H1 (cell line): ENCODE data around the gene ELAVL2. TPM values are rescaled to one million over a fixed set of nuclear protein-coding genes. Genes with fewer than 3 reads are reported as not detected.

Experiments used
- CBX8 ChIP-seq: fragments of 300-800, 300-1000 bp; sonication (generic); IDR thresholded peaks from 2 replicates; pipeline ENCODE4 v1.7.1; 2016; ENCODE audit warnings: low read depth, low read length, borderline replicate concordance
- NANOG ChIP-seq: IDR thresholded peaks from 2 replicates; pipeline ENCODE4 v1.6.1; 2011; ENCODE audit warnings: low read length, low read depth, mild to moderate bottlenecking, inconsistent platforms; ENCODE audit not compliant: insufficient read depth, poor library complexity, severe bottlenecking
- polyA plus RNA-seq, 7 experiments: library from polyadenylated mRNA; depleted of rRNA in 3 of 7; stranded (reverse) in 5 of 7; unstranded in 2 of 7; fragments of >200 nt in 5 of 7; fragments of 200-250 nt in 2 of 7; gene quantifications; 1 replicate in 5 of 7; 2 replicates in 1 of 7; 4 replicates in 1 of 7; pipeline versions ENCODE4 v1.2.1 to v1.2.3, GENCODE V29; 2011 to 2013; ENCODE audit warnings: missing spikeins in 2 of 7, mixed read lengths in 2 of 7
- total RNA-seq: library from RNA; stranded (reverse); fragmentation: NEBNext Ultra II Directional; extraction: Animal tissue kit (Norgen Biotek cat#: 25700); gene quantifications from 2 replicates; pipeline ENCODE4 v1.2.1, GENCODE V29; 2021
- TF ChIP-seq, protein P1 (sequence below): fragments of 300-600 bp; sonication (generic); IDR thresholded peaks from 2 replicates; pipeline ENCODE4 v1.7.1; 2012; ENCODE audit warnings: low read length, moderate library complexity, mild to moderate bottlenecking, inconsistent platforms; ENCODE audit not compliant: insufficient replicate concordance

ELAVL2 gene
- total and polyA plus RNA-seq, 2 of the 8 experiments (the other 6 are each of a cell fraction or from before 2014, with no cell fraction given) = 4.9 to 21.9 TPM

- TF ChIP-seq, protein P1, sequence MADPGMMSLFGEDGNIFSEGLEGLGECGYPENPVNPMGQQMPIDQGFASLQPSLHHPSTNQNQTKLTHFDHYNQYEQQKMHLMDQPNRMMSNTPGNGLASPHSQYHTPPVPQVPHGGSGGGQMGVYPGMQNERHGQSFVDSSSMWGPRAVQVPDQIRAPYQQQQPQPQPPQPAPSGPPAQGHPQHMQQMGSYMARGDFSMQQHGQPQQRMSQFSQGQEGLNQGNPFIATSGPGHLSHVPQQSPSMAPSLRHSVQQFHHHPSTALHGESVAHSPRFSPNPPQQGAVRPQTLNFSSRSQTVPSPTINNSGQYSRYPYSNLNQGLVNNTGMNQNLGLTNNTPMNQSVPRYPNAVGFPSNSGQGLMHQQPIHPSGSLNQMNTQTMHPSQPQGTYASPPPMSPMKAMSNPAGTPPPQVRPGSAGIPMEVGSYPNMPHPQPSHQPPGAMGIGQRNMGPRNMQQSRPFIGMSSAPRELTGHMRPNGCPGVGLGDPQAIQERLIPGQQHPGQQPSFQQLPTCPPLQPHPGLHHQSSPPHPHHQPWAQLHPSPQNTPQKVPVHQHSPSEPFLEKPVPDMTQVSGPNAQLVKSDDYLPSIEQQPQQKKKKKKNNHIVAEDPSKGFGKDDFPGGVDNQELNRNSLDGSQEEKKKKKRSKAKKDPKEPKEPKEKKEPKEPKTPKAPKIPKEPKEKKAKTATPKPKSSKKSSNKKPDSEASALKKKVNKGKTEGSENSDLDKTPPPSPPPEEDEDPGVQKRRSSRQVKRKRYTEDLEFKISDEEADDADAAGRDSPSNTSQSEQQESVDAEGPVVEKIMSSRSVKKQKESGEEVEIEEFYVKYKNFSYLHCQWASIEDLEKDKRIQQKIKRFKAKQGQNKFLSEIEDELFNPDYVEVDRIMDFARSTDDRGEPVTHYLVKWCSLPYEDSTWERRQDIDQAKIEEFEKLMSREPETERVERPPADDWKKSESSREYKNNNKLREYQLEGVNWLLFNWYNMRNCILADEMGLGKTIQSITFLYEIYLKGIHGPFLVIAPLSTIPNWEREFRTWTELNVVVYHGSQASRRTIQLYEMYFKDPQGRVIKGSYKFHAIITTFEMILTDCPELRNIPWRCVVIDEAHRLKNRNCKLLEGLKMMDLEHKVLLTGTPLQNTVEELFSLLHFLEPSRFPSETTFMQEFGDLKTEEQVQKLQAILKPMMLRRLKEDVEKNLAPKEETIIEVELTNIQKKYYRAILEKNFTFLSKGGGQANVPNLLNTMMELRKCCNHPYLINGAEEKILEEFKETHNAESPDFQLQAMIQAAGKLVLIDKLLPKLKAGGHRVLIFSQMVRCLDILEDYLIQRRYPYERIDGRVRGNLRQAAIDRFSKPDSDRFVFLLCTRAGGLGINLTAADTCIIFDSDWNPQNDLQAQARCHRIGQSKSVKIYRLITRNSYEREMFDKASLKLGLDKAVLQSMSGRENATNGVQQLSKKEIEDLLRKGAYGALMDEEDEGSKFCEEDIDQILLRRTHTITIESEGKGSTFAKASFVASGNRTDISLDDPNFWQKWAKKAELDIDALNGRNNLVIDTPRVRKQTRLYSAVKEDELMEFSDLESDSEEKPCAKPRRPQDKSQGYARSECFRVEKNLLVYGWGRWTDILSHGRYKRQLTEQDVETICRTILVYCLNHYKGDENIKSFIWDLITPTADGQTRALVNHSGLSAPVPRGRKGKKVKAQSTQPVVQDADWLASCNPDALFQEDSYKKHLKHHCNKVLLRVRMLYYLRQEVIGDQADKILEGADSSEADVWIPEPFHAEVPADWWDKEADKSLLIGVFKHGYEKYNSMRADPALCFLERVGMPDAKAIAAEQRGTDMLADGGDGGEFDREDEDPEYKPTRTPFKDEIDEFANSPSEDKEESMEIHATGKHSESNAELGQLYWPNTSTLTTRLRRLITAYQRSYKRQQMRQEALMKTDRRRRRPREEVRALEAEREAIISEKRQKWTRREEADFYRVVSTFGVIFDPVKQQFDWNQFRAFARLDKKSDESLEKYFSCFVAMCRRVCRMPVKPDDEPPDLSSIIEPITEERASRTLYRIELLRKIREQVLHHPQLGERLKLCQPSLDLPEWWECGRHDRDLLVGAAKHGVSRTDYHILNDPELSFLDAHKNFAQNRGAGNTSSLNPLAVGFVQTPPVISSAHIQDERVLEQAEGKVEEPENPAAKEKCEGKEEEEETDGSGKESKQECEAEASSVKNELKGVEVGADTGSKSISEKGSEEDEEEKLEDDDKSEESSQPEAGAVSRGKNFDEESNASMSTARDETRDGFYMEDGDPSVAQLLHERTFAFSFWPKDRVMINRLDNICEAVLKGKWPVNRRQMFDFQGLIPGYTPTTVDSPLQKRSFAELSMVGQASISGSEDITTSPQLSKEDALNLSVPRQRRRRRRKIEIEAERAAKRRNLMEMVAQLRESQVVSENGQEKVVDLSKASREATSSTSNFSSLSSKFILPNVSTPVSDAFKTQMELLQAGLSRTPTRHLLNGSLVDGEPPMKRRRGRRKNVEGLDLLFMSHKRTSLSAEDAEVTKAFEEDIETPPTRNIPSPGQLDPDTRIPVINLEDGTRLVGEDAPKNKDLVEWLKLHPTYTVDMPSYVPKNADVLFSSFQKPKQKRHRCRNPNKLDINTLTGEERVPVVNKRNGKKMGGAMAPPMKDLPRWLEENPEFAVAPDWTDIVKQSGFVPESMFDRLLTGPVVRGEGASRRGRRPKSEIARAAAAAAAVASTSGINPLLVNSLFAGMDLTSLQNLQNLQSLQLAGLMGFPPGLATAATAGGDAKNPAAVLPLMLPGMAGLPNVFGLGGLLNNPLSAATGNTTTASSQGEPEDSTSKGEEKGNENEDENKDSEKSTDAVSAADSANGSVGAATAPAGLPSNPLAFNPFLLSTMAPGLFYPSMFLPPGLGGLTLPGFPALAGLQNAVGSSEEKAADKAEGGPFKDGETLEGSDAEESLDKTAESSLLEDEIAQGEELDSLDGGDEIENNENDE = no peak
- no peak for TF ChIP-seq NANOG
- TF ChIP-seq CBX8 = no peak
Measured at GRCh38 chr9:23811633-23812032, 14.4 kb downstream of the ELAVL2 start (continued).
